GM06990 (cell line): ENCODE measurements around the gene EVI5.
"Not testable (repeated sequence)": the region's sequence is repeated elsewhere in the genome, so short reads cannot be mapped to it uniquely, and the experiment has no call there.

Experiments used
- DNase-seq: peaks from one replicate; pipeline ENCODE4 v3.0.0-alpha.2; 2011; ENCODE audit not compliant: insufficient read length; ENCODE audit errors: extremely low read depth
- H3K27me3 ChIP-seq: replicated peaks from 2 replicates; pipeline ENCODE4 v1.6.0; 2011; ENCODE audit warnings: low read length; ENCODE audit not compliant: control insufficient read depth, insufficient read depth
- H3K36me3 ChIP-seq: 2 replicates; pipeline ENCODE4 v1.5.1; 2011; ENCODE audit warnings: low read length; ENCODE audit not compliant: control insufficient read depth, insufficient read depth
- H3K4me3 ChIP-seq: replicated peaks from 2 replicates; pipeline ENCODE4 v1.5.1; 2011; ENCODE audit warnings: low read depth, mild to moderate bottlenecking, control low read depth, low read length
- CTCF ChIP-seq: IDR thresholded peaks from 2 replicates; pipeline ENCODE4 v1.5.1; 2011; ENCODE audit warnings: low read length, control low read depth, mild to moderate bottlenecking, inconsistent platforms; ENCODE audit not compliant: insufficient read depth, poor library complexity, severe bottlenecking

EVI5 gene

GRCh38 chr1:92657701-92658100, 127.2 kb downstream of the EVI5 start:
- DNase-seq = no peak
- no peak for TF ChIP-seq CTCF
- Histone ChIP-seq H3K27me3 (no peaks in the 10 kb centered on the region), H3K4me3 (no peak overlapping the region), H3K36me3 (no peaks in the 10 kb centered on the region)

- no peak for TF ChIP-seq CTCF
- Histone ChIP-seq H3K4me3 (no peak overlapping the region), H3K27me3 (no peaks in the 10 kb centered on the region), H3K36me3 (no peaks in the 10 kb centered on the region)
- DNase-seq = no peak
Measured at GRCh38 chr1:92655197-92655801, 129.6 kb downstream of the EVI5 start.

- no peaks in the 10 kb centered on the region for H3K36me3 ChIP-seq
- no peak for DNase-seq
- TF ChIP-seq CTCF = no peak
Measured at GRCh38 chr1:92653605-92654381, 131.1 kb downstream of the EVI5 start.

GRCh38 chr1:92640686-92641085, 144.2 kb downstream of the EVI5 start:
- H3K27me3 ChIP-seq, DNase-seq, H3K36me3 ChIP-seq, H3K4me3 ChIP-seq: not testable (repeated sequence)

More at GRCh38 chr1:92653605-92654381, 131.1 kb downstream of the EVI5 start:
- Histone ChIP-seq H3K27me3 (no peaks in the 10 kb centered on the region), H3K4me3 (no peak overlapping the region)

GRCh38 chr1:92638498-92638897, 146.4 kb downstream of the EVI5 start:
- Histone ChIP-seq H3K4me3 (no peak overlapping the region), H3K27me3 (no peaks in the 10 kb centered on the region), H3K36me3 (no peaks in the 10 kb centered on the region)
- no peak for DNase-seq
- no peak for TF ChIP-seq CTCF

GRCh38 chr1:92635203-92635602, 149.7 kb downstream of the EVI5 start:
- H3K4me3 ChIP-seq, H3K36me3 ChIP-seq, DNase-seq: not testable (repeated sequence)

More at GRCh38 chr1:92635203-92635602, 149.7 kb downstream of the EVI5 start:
- not testable (repeated sequence) for H3K27me3 ChIP-seq
